ENCODE data around the gene PUS7. TPM values are rescaled to one million over a fixed set of nuclear protein-coding genes. Genes with fewer than 3 reads are reported as not detected.

PUS7 gene
- total RNA-seq (2021; ENCODE audit: unreplicated experiment): 39.0 TPM
- 8.8 and 11.1 TPM in 2 replicates for polyA plus RNA-seq (2012)
- Bru-seq, nascent RNA: percentile 85 among the genes with signal in this experiment
- BruChase-seq, experiment 1, labeled RNA remaining after a 6-hour chase: percentile 87 among the genes with signal in this experiment
- percentile 90 among the genes with signal in this experiment for BruChase-seq, experiment 2, labeled RNA remaining after a 2-hour chase
- long read RNA-seq, transcript PUS7-201 (16 exons, 3,480 nt): minor isoform, 21 of 140 reads
- long read RNA-seq, transcript PUS7-202 (16 exons, 2,356 nt): major isoform, 77 of 140 reads
- long read RNA-seq, partial matches to known transcripts: 14 of 140 reads
- long read RNA-seq, other reads (novel, unspliced or antisense): 28 of 140 reads

DNA sequence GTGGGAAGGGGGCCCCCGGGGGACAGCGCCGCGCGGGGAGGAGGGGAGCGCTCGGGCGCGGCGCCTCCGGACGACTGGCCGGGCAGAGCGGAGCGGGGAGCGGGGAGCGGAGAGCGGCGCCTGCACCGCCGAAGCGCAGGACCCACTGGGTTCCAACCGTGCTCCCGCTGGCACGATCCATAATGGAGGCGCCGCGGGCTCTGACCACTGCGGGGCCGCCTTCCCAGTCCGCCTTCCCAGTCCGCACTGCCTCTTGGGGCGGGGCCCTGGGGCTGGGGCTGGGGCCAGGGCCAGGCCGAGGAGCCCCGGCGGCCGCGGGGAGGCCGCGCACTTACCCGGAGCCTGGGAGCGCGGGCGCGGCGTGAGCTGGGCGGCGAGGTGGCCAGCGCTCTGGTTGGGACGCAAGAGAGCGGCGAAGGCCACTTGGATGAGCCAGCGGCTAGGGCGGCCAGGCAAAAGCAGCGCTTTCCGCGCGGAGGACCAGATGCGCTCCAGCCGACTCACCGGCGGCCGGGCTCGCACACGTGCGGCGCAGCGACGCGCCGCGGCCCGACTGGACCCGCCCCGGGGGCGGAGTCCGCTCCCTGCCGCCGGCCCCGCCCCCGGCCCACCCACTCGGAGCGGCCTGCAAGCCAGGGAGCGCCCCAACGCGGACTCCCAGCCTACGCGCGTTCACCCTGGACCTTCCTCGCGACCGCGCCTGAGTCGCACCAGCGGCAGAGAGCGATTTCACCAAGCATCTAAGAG, at the start of gene PUS7:
TSS of gene PUS7 (minus strand) at position 555 of the 747 bp plus-strand sequence. CDS start 13,759 bp downstream, outside the sequence.
- Histone ChIP-seq H3K9me2 (ENCODE audit: insufficient read depth) (no peaks in the 10 kb centered on the region), H3K79me2 (ENCODE audit: insufficient read depth, low read length) (peaks cover 48% of the 10 kb centered on the region), H3K4me2 (ENCODE audit: low read length) (peak within 1 kb of the TSS; percentile 98), H2AFZ (ENCODE audit: low read depth, low read length, poor library complexity, severe bottlenecking) (peak within 1 kb of the TSS; percentile 99), H4K20me1 (ENCODE audit: insufficient read depth) (peaks cover 6% of the 10 kb centered on the region; the same call in 1 of the 2 replicates), H3K4me1 (ENCODE audit: control insufficient read depth in 1 of 2, insufficient read depth in 2 of 2, low read length in 2 of 2) (peaks cover 7 to 12% of the 10 kb centered on the region in 2 experiments; a peak in 3 of 4 replicates), H3K9ac (ENCODE audit: low read length) (peak within 1 kb of the TSS; percentile 96), H3K36me3 (ENCODE audit: control insufficient read depth in 1 of 2, insufficient read depth in 2 of 2, low read length in 2 of 2) (peaks cover under 1 to 7% of the 10 kb centered on the region in 2 experiments; a peak in 2 of 4 replicates), H3K9me3 (ENCODE audit: control insufficient read depth in 1 of 2, insufficient read depth in 1 of 2, low read depth in 1 of 2, low read length in 2 of 2) (no peaks in the 10 kb centered on the region), H3K27ac (ENCODE audit: low read depth, low read length) (peak within 1 kb of the TSS; percentile 81), H3K4me3 (replicated peaks in 1 of 2; ENCODE audit: low read depth in 1 of 2, low read length in 2 of 2) (peak within 1 kb of the TSS; percentile 77 to 95), H3K27me3 (ENCODE audit: insufficient read depth, low read length) (no peaks in the 10 kb centered on the region)
- RAD21 ChIA-PET (ENCODE audit: low non-redundant PET in 1 of 2, low total read pairs in 2 of 2, uncharacterized antibody in 2 of 2, unreplicated experiment in 2 of 2): no interaction called here
- CTCF ChIA-PET: no interaction called here
- POLR2A ChIA-PET: no interaction called here
- no TSS peak for BruUV-seq (replicated peaks)
- intact Hi-C loops (cut with micrococcal nuclease): no loop called here
- ATAC-seq: peak; percentile 93
- DNase-seq (ENCODE audit: low read depth, low spot score): peak; percentile 81
- TF ChIP-seq, protein P1, sequence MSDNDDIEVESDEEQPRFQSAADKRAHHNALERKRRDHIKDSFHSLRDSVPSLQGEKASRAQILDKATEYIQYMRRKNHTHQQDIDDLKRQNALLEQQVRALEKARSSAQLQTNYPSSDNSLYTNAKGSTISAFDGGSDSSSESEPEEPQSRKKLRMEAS (IDR thresholded peaks at IDR 0.05): peak; percentile 91
- peak; percentile 62; the same call in 1 of the 2 replicates for TF ChIP-seq CBX3 (IDR thresholded peaks at IDR 0.05; ENCODE audit: low read depth)
- TF ChIP-seq ZFX (IDR thresholded peaks at IDR 0.05): peak; percentile 98
- no peak for TF ChIP-seq FOSL1 (IDR thresholded peaks at IDR 0.05; ENCODE audit: low read depth)
- peak; percentile 96 for TF ChIP-seq POLR2A (IDR thresholded peaks at IDR 0.05; ENCODE audit: borderline replicate concordance, extremely low read depth, insufficient read depth, insufficient read length)
- peak; percentile 14; the same call in 1 of the 2 replicates for TF ChIP-seq JUND (IDR thresholded peaks at IDR 0.05)
- TF ChIP-seq, protein P2, sequence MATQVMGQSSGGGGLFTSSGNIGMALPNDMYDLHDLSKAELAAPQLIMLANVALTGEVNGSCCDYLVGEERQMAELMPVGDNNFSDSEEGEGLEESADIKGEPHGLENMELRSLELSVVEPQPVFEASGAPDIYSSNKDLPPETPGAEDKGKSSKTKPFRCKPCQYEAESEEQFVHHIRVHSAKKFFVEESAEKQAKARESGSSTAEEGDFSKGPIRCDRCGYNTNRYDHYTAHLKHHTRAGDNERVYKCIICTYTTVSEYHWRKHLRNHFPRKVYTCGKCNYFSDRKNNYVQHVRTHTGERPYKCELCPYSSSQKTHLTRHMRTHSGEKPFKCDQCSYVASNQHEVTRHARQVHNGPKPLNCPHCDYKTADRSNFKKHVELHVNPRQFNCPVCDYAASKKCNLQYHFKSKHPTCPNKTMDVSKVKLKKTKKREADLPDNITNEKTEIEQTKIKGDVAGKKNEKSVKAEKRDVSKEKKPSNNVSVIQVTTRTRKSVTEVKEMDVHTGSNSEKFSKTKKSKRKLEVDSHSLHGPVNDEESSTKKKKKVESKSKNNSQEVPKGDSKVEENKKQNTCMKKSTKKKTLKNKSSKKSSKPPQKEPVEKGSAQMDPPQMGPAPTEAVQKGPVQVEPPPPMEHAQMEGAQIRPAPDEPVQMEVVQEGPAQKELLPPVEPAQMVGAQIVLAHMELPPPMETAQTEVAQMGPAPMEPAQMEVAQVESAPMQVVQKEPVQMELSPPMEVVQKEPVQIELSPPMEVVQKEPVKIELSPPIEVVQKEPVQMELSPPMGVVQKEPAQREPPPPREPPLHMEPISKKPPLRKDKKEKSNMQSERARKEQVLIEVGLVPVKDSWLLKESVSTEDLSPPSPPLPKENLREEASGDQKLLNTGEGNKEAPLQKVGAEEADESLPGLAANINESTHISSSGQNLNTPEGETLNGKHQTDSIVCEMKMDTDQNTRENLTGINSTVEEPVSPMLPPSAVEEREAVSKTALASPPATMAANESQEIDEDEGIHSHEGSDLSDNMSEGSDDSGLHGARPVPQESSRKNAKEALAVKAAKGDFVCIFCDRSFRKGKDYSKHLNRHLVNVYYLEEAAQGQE (IDR thresholded peaks at IDR 0.05; ENCODE audit: low read depth): no peak
- peak; percentile 65 for TF ChIP-seq EGR1 (IDR thresholded peaks at IDR 0.05; ENCODE audit: low read depth)
- TF ChIP-seq, protein P3, sequence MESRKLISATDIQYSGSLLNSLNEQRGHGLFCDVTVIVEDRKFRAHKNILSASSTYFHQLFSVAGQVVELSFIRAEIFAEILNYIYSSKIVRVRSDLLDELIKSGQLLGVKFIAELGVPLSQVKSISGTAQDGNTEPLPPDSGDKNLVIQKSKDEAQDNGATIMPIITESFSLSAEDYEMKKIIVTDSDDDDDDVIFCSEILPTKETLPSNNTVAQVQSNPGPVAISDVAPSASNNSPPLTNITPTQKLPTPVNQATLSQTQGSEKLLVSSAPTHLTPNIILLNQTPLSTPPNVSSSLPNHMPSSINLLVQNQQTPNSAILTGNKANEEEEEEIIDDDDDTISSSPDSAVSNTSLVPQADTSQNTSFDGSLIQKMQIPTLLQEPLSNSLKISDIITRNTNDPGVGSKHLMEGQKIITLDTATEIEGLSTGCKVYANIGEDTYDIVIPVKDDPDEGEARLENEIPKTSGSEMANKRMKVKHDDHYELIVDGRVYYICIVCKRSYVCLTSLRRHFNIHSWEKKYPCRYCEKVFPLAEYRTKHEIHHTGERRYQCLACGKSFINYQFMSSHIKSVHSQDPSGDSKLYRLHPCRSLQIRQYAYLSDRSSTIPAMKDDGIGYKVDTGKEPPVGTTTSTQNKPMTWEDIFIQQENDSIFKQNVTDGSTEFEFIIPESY (IDR thresholded peaks at IDR 0.05; ENCODE audit: extremely low read depth, insufficient replicate concordance, low read length): no peak
- no peak for TF ChIP-seq YY1 (IDR thresholded peaks at IDR 0.05; ENCODE audit: extremely low read depth, insufficient replicate concordance, low read depth, low read length)
- TF ChIP-seq ELF1 (IDR thresholded peaks at IDR 0.05; ENCODE audit: borderline replicate concordance, low read depth): no peak
- TF ChIP-seq, protein P4, sequence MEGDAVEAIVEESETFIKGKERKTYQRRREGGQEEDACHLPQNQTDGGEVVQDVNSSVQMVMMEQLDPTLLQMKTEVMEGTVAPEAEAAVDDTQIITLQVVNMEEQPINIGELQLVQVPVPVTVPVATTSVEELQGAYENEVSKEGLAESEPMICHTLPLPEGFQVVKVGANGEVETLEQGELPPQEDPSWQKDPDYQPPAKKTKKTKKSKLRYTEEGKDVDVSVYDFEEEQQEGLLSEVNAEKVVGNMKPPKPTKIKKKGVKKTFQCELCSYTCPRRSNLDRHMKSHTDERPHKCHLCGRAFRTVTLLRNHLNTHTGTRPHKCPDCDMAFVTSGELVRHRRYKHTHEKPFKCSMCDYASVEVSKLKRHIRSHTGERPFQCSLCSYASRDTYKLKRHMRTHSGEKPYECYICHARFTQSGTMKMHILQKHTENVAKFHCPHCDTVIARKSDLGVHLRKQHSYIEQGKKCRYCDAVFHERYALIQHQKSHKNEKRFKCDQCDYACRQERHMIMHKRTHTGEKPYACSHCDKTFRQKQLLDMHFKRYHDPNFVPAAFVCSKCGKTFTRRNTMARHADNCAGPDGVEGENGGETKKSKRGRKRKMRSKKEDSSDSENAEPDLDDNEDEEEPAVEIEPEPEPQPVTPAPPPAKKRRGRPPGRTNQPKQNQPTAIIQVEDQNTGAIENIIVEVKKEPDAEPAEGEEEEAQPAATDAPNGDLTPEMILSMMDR (IDR thresholded peaks at IDR 0.05 in 2 of 3, conservative IDR thresholded peaks at IDR 0.05 in 1 of 3; ENCODE audit: borderline replicate concordance in 1 of 3, insufficient read depth in 1 of 3, low read depth in 2 of 3, low read length in 2 of 3): no peak
- peak; percentile 92 for TF ChIP-seq SIN3A (IDR thresholded peaks at IDR 0.05; ENCODE audit: low read depth)
- TF ChIP-seq CEBPB (IDR thresholded peaks at IDR 0.05; ENCODE audit: low read depth): no peak
- TF ChIP-seq TCF7L2 (IDR thresholded peaks at IDR 0.05; ENCODE audit: borderline replicate concordance, extremely low read depth, insufficient read depth, insufficient read length): no peak
- peak; percentile 99 for TF ChIP-seq POLR2AphosphoS5 (IDR thresholded peaks at IDR 0.05; ENCODE audit: low read depth, low read length)
- TF ChIP-seq SP1 (IDR thresholded peaks at IDR 0.05; ENCODE audit: low read depth): peak; percentile 31; the same call in 1 of the 2 replicates

All from HCT116 (cell line).